Measurements from ENCODE around the gene ARHGAP12.
A peak's percentile ranks its signal among the peaks of the same experiment; 100 is the strongest.

Gene ARHGAP12

DNA sequence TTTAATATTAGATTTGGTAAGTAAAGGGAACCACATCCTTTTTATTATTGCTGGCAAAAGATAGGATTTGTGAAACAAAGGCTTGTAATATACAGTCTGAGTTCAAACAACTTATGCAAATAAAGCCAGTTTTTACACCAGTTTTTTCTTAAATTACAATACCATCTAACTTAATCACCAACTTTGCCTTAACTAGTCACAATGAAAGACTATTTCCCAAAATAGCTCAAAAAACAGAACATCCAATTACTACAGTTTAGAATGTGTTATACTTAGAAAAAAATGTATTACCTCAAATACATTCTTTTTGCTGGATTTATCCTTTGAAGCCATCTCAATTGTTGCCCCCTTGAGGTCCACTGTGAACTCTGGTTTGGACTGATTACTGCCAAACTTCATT is 108.5 kb downstream of the ARHGAP12 start:
- no peak for DNase-seq
- TF ChIP-seq, protein P1, sequence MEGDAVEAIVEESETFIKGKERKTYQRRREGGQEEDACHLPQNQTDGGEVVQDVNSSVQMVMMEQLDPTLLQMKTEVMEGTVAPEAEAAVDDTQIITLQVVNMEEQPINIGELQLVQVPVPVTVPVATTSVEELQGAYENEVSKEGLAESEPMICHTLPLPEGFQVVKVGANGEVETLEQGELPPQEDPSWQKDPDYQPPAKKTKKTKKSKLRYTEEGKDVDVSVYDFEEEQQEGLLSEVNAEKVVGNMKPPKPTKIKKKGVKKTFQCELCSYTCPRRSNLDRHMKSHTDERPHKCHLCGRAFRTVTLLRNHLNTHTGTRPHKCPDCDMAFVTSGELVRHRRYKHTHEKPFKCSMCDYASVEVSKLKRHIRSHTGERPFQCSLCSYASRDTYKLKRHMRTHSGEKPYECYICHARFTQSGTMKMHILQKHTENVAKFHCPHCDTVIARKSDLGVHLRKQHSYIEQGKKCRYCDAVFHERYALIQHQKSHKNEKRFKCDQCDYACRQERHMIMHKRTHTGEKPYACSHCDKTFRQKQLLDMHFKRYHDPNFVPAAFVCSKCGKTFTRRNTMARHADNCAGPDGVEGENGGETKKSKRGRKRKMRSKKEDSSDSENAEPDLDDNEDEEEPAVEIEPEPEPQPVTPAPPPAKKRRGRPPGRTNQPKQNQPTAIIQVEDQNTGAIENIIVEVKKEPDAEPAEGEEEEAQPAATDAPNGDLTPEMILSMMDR (IDR thresholded peaks at IDR 0.05; ENCODE audit: low read depth, low read length): no peak
- H3K27me3 ChIP-seq (ENCODE audit: insufficient read depth, low read depth, severe bottlenecking): no peaks in the 10 kb centered on the region

DNA sequence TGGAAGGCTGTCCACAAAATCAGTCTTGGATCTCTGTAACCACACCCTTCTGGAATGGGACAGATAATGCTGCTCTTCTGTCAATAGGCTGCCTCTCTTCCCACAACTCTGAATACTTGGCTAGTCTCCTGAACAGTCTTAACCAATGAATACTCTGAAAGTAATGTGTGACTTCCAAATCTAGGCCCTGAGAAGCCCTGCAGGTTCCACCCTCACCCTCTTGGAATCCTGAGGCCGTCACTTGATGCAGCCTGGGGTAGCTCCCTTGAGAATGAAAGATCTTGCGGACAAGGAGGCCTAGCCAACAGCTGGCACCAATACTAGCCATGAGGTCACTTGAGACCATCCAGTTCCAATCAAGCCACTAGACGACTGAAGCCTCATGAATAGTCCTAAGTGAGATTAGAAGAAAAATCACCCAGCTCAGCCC is 109.2 kb downstream of the ARHGAP12 start:
- peak; percentile 5 for DNase-seq
- TF ChIP-seq, protein P1 (IDR thresholded peaks at IDR 0.05; ENCODE audit: low read depth, low read length): no peak
- Histone ChIP-seq H3K27ac (no peak overlapping the region), H3K36me3 (no peaks in the 10 kb centered on the region), H3K4me3 (ENCODE audit: low read depth, low read length) (no peak overlapping the region), H3K27me3 (ENCODE audit: insufficient read depth, low read depth, severe bottlenecking) (no peaks in the 10 kb centered on the region), H3K9me3 (ENCODE audit: severe bottlenecking) (no peaks in the 10 kb centered on the region)

More for the DNA sequence above, 108.5 kb downstream of the ARHGAP12 start:
- H3K4me3 ChIP-seq (ENCODE audit: low read depth, low read length): no peak overlapping the region
- H3K36me3 ChIP-seq: no peaks in the 10 kb centered on the region
- no peak overlapping the region for H3K27ac ChIP-seq
- no peaks in the 10 kb centered on the region for H3K9me3 ChIP-seq (ENCODE audit: severe bottlenecking)

DNA sequence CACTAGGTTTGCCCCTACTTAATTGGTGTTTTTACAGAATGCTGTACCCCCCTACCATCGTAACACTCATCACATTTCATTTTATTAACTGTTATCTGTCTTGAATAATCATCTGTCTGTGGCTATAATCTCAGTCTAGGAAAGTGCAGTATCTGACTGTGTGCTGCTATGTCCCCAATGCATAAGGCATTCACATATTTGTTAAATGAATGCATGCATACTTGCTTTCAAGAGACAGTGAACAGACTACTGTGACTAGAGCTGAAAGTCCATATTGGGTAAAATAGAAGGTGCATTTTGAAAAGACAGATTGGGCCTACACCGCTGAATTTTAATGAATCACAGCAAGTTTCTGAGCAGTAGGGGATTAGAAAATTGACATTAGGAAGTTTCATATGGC is 112.3 kb downstream of the ARHGAP12 start:
- Histone ChIP-seq H3K4me3 (ENCODE audit: low read depth, low read length) (no peak overlapping the region), H3K9me3 (ENCODE audit: severe bottlenecking) (no peaks in the 10 kb centered on the region), H3K27ac (no peak overlapping the region), H3K27me3 (ENCODE audit: insufficient read depth, low read depth, severe bottlenecking) (no peaks in the 10 kb centered on the region), H3K36me3 (no peaks in the 10 kb centered on the region)
- TF ChIP-seq, protein P1 (IDR thresholded peaks at IDR 0.05; ENCODE audit: low read depth, low read length): no peak
- no peak for DNase-seq

DNA sequence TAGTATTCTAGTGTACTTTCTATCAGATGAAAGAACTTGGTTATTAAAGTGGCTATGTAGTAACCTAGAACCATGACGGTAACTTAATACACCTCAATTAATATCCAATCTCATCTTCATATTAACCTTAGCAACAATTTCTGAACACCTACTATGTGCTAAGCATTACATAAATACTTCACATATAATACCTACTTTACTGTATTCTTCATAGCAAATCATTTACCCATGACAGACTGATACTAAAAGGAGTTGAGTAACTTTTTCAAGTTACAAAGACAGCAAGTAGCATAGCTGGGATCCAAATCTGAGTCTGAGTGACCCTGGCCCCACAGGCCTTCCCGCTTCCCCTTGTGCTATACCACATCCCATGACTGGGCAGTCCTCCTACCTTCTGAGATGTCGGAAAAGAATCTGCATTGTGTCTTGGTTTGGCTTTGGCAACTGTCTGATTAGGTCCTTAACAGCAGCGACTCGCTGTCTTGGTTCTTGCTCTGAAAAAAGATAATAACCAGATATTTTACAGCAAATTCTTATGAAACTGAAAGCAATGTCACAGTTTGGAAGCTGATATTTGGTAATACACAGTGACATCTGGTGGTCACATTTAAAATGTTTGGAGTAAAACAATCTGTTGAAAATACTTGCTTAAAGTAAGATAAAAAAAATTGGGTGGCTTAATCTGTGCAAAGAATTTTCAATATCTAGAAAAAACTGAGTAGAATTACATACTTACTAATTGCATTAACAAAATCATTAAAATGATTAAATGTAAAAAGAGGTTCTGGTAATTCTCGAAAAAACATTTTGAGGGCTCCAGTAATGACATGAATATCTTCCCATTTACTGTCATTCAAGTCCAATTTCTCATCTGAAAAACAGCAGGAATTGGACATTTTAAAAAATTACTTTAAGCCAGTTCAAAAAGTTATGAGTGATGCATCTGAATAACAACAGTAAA is 120.1 kb downstream of the ARHGAP12 start:
- no peaks in the 10 kb centered on the region for H3K27me3 ChIP-seq (ENCODE audit: insufficient read depth, low read depth, severe bottlenecking)
- H3K4me3 ChIP-seq (ENCODE audit: low read depth, low read length): no peak overlapping the region
- DNase-seq: no peak
- no peaks in the 10 kb centered on the region for H3K9me3 ChIP-seq (ENCODE audit: severe bottlenecking)
- no peak overlapping the region for H3K27ac ChIP-seq
- H3K36me3 ChIP-seq: no peaks in the 10 kb centered on the region
- TF ChIP-seq, protein P1 (IDR thresholded peaks at IDR 0.05; ENCODE audit: low read depth, low read length): no peak

DNA sequence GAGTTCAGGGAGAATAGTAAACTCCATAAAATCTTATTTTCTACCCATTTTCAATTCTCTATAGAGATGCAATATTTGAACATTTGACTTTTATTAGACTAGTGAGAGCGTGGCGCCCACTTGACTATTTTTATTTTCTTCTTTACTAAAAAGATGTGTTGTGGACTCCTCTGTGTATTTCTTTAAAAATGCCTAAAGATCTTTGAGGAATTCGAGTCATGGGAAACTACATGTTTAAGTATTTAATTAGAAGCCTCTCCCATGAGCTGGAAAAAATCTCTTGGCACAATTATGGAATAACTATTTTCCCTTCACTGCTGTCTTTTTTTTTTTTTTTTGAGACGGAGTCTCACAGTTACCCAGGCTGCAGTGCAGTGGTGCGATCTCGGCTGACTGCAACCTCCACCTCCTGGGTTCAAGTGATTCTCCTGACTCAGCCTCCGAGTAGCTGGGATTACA is 124.2 kb downstream of the ARHGAP12 start:
- no peaks in the 10 kb centered on the region for H3K36me3 ChIP-seq
- no peaks in the 10 kb centered on the region for H3K9me3 ChIP-seq (ENCODE audit: severe bottlenecking)
- TF ChIP-seq, protein P1 (IDR thresholded peaks at IDR 0.05; ENCODE audit: low read depth, low read length): no peak
- no peak for DNase-seq
- no peaks in the 10 kb centered on the region for H3K27me3 ChIP-seq (ENCODE audit: insufficient read depth, low read depth, severe bottlenecking)
- H3K27ac ChIP-seq: no peak overlapping the region
- no peak overlapping the region for H3K4me3 ChIP-seq (ENCODE audit: low read depth, low read length)
